GM21526 (cell line): ENCODE results near the gene WFDC5.
"Not testable (repeated sequence)": the region's sequence is repeated elsewhere in the genome, so short reads cannot be mapped to it uniquely, and the experiment has no call there.

Experiments
- ATAC-seq: cut with Tn5 transposase; IDR thresholded peaks from one replicate; pipeline ENCODE4 v1.9.1; 2021; ENCODE audit warnings: moderate library complexity; ENCODE audit not compliant: unreplicated experiment, low FRiP score

WFDC5 gene

GRCh38 chr20:45091366-45091765, 23.6 kb downstream of the WFDC5 start:
- no peak for ATAC-seq

GRCh38 chr20:45090481-45090880, 24.5 kb downstream of the WFDC5 start:
- no peak for ATAC-seq

- no peak for ATAC-seq
Observed at GRCh38 chr20:45088247-45088646, 26.7 kb downstream of the WFDC5 start.

- no peak for ATAC-seq
Observed at GRCh38 chr20:45087814-45088213, 27.2 kb downstream of the WFDC5 start.

- ATAC-seq, result no peak
Observed at GRCh38 chr20:45087097-45087790, 27.7 kb downstream of the WFDC5 start.

- ATAC-seq, result no peak
Observed at GRCh38 chr20:45085867-45086266, 29.1 kb downstream of the WFDC5 start.

GRCh38 chr20:45085289-45085688, 29.7 kb downstream of the WFDC5 start:
- no peak for ATAC-seq

GRCh38 chr20:45083127-45083526, 31.8 kb downstream of the WFDC5 start:
- no peak for ATAC-seq

GRCh38 chr20:45082468-45082867, 32.5 kb downstream of the WFDC5 start:
- ATAC-seq, result no peak

- no peak for ATAC-seq
Observed at GRCh38 chr20:45080867-45081624, 33.9 kb downstream of the WFDC5 start.

- ATAC-seq, result no peak
Observed at GRCh38 chr20:45077559-45077958, 37.4 kb downstream of the WFDC5 start.

GRCh38 chr20:45073221-45073620, 41.8 kb downstream of the WFDC5 start:
- ATAC-seq, result no peak

- no peak for ATAC-seq
Observed at GRCh38 chr20:45072066-45072465, 42.9 kb downstream of the WFDC5 start.

- ATAC-seq, result no peak
Observed at GRCh38 chr20:45070932-45071632, 43.9 kb downstream of the WFDC5 start.

GRCh38 chr20:45069261-45069660, 45.7 kb downstream of the WFDC5 start:
- ATAC-seq, result no peak

- no peak for ATAC-seq
Observed at GRCh38 chr20:45067558-45067957, 47.4 kb downstream of the WFDC5 start.

- no peak for ATAC-seq
Observed at GRCh38 chr20:45067087-45067486, 47.9 kb downstream of the WFDC5 start.

- ATAC-seq, result no peak
Observed at GRCh38 chr20:45066372-45066771, 48.6 kb downstream of the WFDC5 start.

- ATAC-seq, result no peak
Observed at GRCh38 chr20:45064812-45065211, 50.2 kb downstream of the WFDC5 start.

GRCh38 chr20:45063107-45063506, 51.9 kb downstream of the WFDC5 start:
- ATAC-seq, result not testable (repeated sequence)

GRCh38 chr20:45061244-45061643, 53.7 kb downstream of the WFDC5 start:
- ATAC-seq, result no peak
